ENCODE data around the gene LYG1. TPM values are rescaled to one million over a fixed set of nuclear protein-coding genes. Genes with fewer than 3 reads are reported as not detected.
"Not testable (repeated sequence)": the region's sequence is repeated elsewhere in the genome, so short reads cannot be mapped to it uniquely, and the experiment has no call there.

Gene LYG1
- total RNA-seq, 1 experiment from 2014 or later, result 0.31 TPM

GRCh38 chr2:99278793-99279291, 22.2 kb downstream of the LYG1 start:
- no CpG with 5 or more reads among the region's 2 CpGs for WGBS (ENCODE audit: extremely low coverage, insufficient read length, low lambda C conversion rate)
- Histone ChIP-seq H3K23ac (ENCODE audit: insufficient read length, low read depth, low read length) (no peak overlapping the region), H2BK12ac (ENCODE audit: insufficient read length, low read depth, low read length) (no peak overlapping the region), H2BK15ac (ENCODE audit: low read depth, low read length) (no peak overlapping the region), H3T11ph (ENCODE audit: low read length) (no peak overlapping the region), H3K79me1 (ENCODE audit: insufficient read depth, low read depth, low read length, poor library complexity, severe bottlenecking) (no peaks in the 10 kb centered on the region), H3K27me3 (ENCODE audit: insufficient read depth, low read length) (no peaks in the 10 kb centered on the region), H3K79me2 (ENCODE audit: insufficient read depth, low read length) (no peaks in the 10 kb centered on the region), H4K91ac (ENCODE audit: insufficient read length, low read depth, low read length) (no peak overlapping the region), H2BK20ac (ENCODE audit: low read depth, low read length, poor library complexity, severe bottlenecking) (no peak overlapping the region), H3K56ac (ENCODE audit: insufficient read length, low read depth, low read length) (no peak overlapping the region), H3K27ac (ENCODE audit: insufficient read length, low read depth, low read length) (no peak overlapping the region), H3K18ac (ENCODE audit: insufficient read length, low read depth, low read length) (no peak overlapping the region), H4K20me1 (ENCODE audit: control insufficient read depth, insufficient read depth, insufficient read length) (no peaks in the 10 kb centered on the region), H2BK5ac (ENCODE audit: insufficient read length, low read length) (no peak overlapping the region), H3K9me3 (ENCODE audit: control insufficient read depth, low read depth, low read length) (no peaks in the 10 kb centered on the region), H3K9ac (ENCODE audit: extremely low read depth, insufficient read length, low read length) (no peak overlapping the region), H2AK5ac (ENCODE audit: insufficient read length, low read length) (no peak overlapping the region), H4K8ac (replicated peaks; ENCODE audit: insufficient read length, low read depth, low read length) (no peak overlapping the region), H3K14ac (ENCODE audit: insufficient read depth, low read length) (no peak overlapping the region), H3K4me1 (ENCODE audit: insufficient read depth, low read length) (peaks cover 3% of the 10 kb centered on the region; the same call in 1 of the 2 replicates), H3K23me2 (ENCODE audit: insufficient read length, low read depth, low read length, poor library complexity, severe bottlenecking) (no peaks in the 10 kb centered on the region), H2AFZ (ENCODE audit: low read length) (no peak overlapping the region), H3K4ac (ENCODE audit: low read depth, low read length) (no peak overlapping the region), H3K4me2 (ENCODE audit: insufficient read depth, insufficient read length, low read length) (no peak overlapping the region), H2BK120ac (ENCODE audit: low read depth, low read length, poor library complexity, severe bottlenecking) (no peak overlapping the region), H4K5ac (ENCODE audit: insufficient read length, low read depth, low read length) (no peak overlapping the region)
- no peak overlapping the region for H3K4me3 Mint-ChIP-seq
- H3K27me3 Mint-ChIP-seq (ENCODE audit: low read depth), result no peaks in the 10 kb centered on the region
- peaks cover 23 to 31% of the 10 kb centered on the region in 2 experiments for H3K9me3 Mint-ChIP-seq
- TF ChIP-seq, protein P1, sequence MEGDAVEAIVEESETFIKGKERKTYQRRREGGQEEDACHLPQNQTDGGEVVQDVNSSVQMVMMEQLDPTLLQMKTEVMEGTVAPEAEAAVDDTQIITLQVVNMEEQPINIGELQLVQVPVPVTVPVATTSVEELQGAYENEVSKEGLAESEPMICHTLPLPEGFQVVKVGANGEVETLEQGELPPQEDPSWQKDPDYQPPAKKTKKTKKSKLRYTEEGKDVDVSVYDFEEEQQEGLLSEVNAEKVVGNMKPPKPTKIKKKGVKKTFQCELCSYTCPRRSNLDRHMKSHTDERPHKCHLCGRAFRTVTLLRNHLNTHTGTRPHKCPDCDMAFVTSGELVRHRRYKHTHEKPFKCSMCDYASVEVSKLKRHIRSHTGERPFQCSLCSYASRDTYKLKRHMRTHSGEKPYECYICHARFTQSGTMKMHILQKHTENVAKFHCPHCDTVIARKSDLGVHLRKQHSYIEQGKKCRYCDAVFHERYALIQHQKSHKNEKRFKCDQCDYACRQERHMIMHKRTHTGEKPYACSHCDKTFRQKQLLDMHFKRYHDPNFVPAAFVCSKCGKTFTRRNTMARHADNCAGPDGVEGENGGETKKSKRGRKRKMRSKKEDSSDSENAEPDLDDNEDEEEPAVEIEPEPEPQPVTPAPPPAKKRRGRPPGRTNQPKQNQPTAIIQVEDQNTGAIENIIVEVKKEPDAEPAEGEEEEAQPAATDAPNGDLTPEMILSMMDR (conservative IDR thresholded peaks at IDR 0.05), result no peak
- no peak for DNase-seq
- peaks cover 11 to 16% of the 10 kb centered on the region in 2 experiments for H3K4me1 Mint-ChIP-seq
- no peak overlapping the region for H3K27ac Mint-ChIP-seq
- peaks cover 11 to 19% (median 14%) of the 10 kb centered on the region in 3 experiments for H3K36me3 Mint-ChIP-seq (ENCODE audit: insufficient read depth in 1 of 3, low read depth in 3 of 3)

DNA sequence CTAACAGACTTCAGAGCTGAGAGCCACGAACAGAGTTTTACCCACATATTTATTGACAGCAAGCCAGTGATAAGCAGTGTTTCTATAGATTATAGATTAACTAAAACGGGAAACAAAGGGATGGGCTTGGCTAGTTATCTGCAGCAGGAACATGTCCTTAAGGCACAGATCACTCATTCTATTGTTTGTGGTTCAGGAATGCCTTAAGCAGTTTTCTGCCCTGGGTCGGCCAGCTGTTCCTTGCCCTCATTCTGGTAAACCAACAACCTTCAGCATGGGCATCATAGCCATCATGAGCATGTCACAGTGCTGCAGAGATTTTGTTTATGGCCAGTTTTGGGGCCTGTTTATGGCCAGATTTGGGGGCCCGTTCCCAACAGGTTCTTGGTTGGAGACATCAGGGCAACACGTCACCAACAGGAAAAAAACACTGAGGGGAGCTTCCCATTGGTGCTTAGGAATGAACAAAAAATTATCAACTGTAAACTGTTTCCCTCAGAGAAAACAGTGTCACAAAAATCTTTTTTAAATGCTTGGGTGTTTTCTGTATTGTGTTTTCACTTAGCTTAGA, 22.7 kb downstream of the LYG1 start:
- H3K9ac ChIP-seq (ENCODE audit: extremely low read depth, insufficient read length, low read length); H2BK12ac ChIP-seq (ENCODE audit: insufficient read length, low read depth, low read length); H2AK5ac ChIP-seq (ENCODE audit: insufficient read length, low read length); H3K23ac ChIP-seq (ENCODE audit: insufficient read length, low read depth, low read length); H3K56ac ChIP-seq (ENCODE audit: insufficient read length, low read depth, low read length); H3K4ac ChIP-seq (ENCODE audit: low read depth, low read length); H3T11ph ChIP-seq (ENCODE audit: low read length); H2BK20ac ChIP-seq (ENCODE audit: low read depth, low read length, poor library complexity, severe bottlenecking); H3K27me3 Mint-ChIP-seq (ENCODE audit: low read depth); DNase-seq; H3K4me2 ChIP-seq (ENCODE audit: insufficient read depth, insufficient read length, low read length); H3K79me2 ChIP-seq (ENCODE audit: insufficient read depth, low read length); H2AFZ ChIP-seq (ENCODE audit: low read length); H4K5ac ChIP-seq (ENCODE audit: insufficient read length, low read depth, low read length); H4K8ac ChIP-seq (replicated peaks; ENCODE audit: insufficient read length, low read depth, low read length); H3K79me1 ChIP-seq (ENCODE audit: insufficient read depth, low read depth, low read length, poor library complexity, severe bottlenecking); H3K23me2 ChIP-seq (ENCODE audit: insufficient read length, low read depth, low read length, poor library complexity, severe bottlenecking); H3K9me3 ChIP-seq (ENCODE audit: control insufficient read depth, low read depth, low read length); H3K27me3 ChIP-seq (ENCODE audit: insufficient read depth, low read length); H3K27ac Mint-ChIP-seq; H3K18ac ChIP-seq (ENCODE audit: insufficient read length, low read depth, low read length); H2BK15ac ChIP-seq (ENCODE audit: low read depth, low read length); H2BK5ac ChIP-seq (ENCODE audit: insufficient read length, low read length); H3K4me1 ChIP-seq (ENCODE audit: insufficient read depth, low read length); H4K20me1 ChIP-seq (ENCODE audit: control insufficient read depth, insufficient read depth, insufficient read length); H4K91ac ChIP-seq (ENCODE audit: insufficient read length, low read depth, low read length); H2BK120ac ChIP-seq (ENCODE audit: low read depth, low read length, poor library complexity, severe bottlenecking); H3K4me3 Mint-ChIP-seq; H3K14ac ChIP-seq (ENCODE audit: insufficient read depth, low read length); H3K27ac ChIP-seq (ENCODE audit: insufficient read length, low read depth, low read length): not testable (repeated sequence)
- Mint-ChIP-seq H3K36me3 (ENCODE audit: insufficient read depth in 1 of 3, low read depth in 3 of 3) (peaks cover 11 to 19% (median 14%) of the 10 kb centered on the region in 3 experiments), H3K4me1 (peaks cover 11 to 16% of the 10 kb centered on the region in 2 experiments), H3K9me3 (peaks cover 25 to 32% of the 10 kb centered on the region in 2 experiments)
- no CpG with 5 or more reads among the region's 5 CpGs for WGBS (ENCODE audit: extremely low coverage, insufficient read length, low lambda C conversion rate)
